Astrocyte of the cerebellum (primary cell): ENCODE data around the gene NHLRC4.

Experiments
- DNase-seq: peaks from one replicate; pipeline ENCODE4 v3.0.0-alpha.2; 2011; ENCODE audit warnings: low read depth
- H3K4me3 ChIP-seq: 2 replicates; pipeline ENCODE4 v1.5.1; 2011; ENCODE audit warnings: mild to moderate bottlenecking, low read depth, low read length, moderate library complexity
- CTCF ChIP-seq: IDR thresholded peaks from 2 replicates; pipeline ENCODE4 v1.5.1; 2012; ENCODE audit warnings: low read length, low read depth, moderate library complexity, mild to moderate bottlenecking; ENCODE audit errors: missing control alignments
- in situ Hi-C: cut with HindIII; loops from 2 replicates; pipeline ENCODE4 v1.10.0; 2017; ENCODE audit warnings: low sequenced_read_pairs

Gene NHLRC4

GRCh38 chr16:552171-552570, 14.6 kb upstream of the NHLRC4 start:
- no peak for DNase-seq
- no peak for TF ChIP-seq CTCF
- in situ Hi-C loops = no loop called here
- H3K4me3 ChIP-seq = no peak overlapping the region

GRCh38 chr16:553601-554296, 13.1 kb upstream of the NHLRC4 start:
- in situ Hi-C loops = no loop called here
- no peak for DNase-seq
- no peak overlapping the region for H3K4me3 ChIP-seq
- TF ChIP-seq CTCF = no peak

GRCh38 chr16:554297-554621, 12.5 kb upstream of the NHLRC4 start:
- TF ChIP-seq CTCF = no peak
- no peak overlapping the region for H3K4me3 ChIP-seq
- no peak for DNase-seq
- in situ Hi-C loops = no loop called here

- H3K4me3 ChIP-seq = no peak overlapping the region
- in situ Hi-C loops = no loop called here
- TF ChIP-seq CTCF = no peak
- no peak for DNase-seq
These were observed 12.0 kb upstream of the NHLRC4 start for GRCh38 chr16:554640-555365.

GRCh38 chr16:555528-556473, 11.0 kb upstream of the NHLRC4 start:
- in situ Hi-C loops = no loop called here
- no peak overlapping the region for H3K4me3 ChIP-seq
- DNase-seq = no peak
- no peak for TF ChIP-seq CTCF

GRCh38 chr16:556474-557173, 10.2 kb upstream of the NHLRC4 start:
- TF ChIP-seq CTCF = no peak
- H3K4me3 ChIP-seq = no peak overlapping the region
- in situ Hi-C loops = no loop called here
- DNase-seq = no peak
